Spleen (tissue), 7 donors: ENCODE data around the gene CA11.

Experiments
- CTCF ChIP-seq, 11 experiments: fragments of 200-600 bp in 7 of 11; fragments of 450-650 bp in 4 of 11; sonication (generic) in 4 of 11; IDR thresholded peaks in 8 of 11; conservative IDR thresholded peaks in 3 of 11; 1 replicate in 7 of 11; 2 replicates in 4 of 11; pipeline versions ENCODE4 v1.4.0 to v1.8.0; 2016 to 2021; ENCODE audit warnings: antibody characterized with exemption in 11 of 11, inconsistent platforms in 4 of 11, mild to moderate bottlenecking in 1 of 11
- POLR2A ChIP-seq, 3 donors: fragments of 450-650 bp; IDR thresholded peaks; one replicate each; pipeline ENCODE4 v1.5.1; 2017; ENCODE audit warnings: antibody characterized with exemption in 3 of 3, mild to moderate bottlenecking in 1 of 3
- donor health status: DM: no; HTN: no; CAD: no; lungs with moderate emphysema.
- donor health status: DM: no; HTN: no; CAD: no.
- donor health status: DM: no; HTN: no; CAD: no.

- TF ChIP-seq CTCF (IDR thresholded peaks at IDR 0.05 in 8 of 11, conservative IDR thresholded peaks at IDR 0.05 in 3 of 11) (peak in 1 of 11 experiments; percentile 12), POLR2A (IDR thresholded peaks at IDR 0.05) (no peak)
Observed at GRCh38 chr19:48619692-48620585, 26.0 kb downstream of the CA11 start.
